GM12892 (cell line): ENCODE results near the gene PTPN20.
A peak's percentile ranks its signal among the peaks of the same experiment; 100 is the strongest.

Experiments used
- DNase-seq: peaks from one replicate; pipeline ENCODE4 v3.0.0; 2011; ENCODE audit not compliant: insufficient read length
- FAIRE-seq: peaks from 2 replicates; lab custom pipeline; 2011; peaks lifted over from hg19 to GRCh38; lab: Jason Lieb, UNC
- POLR2A ChIP-seq: IDR thresholded peaks from 2 replicates; pipeline ENCODE4 v1.6.1; 2011; ENCODE audit warnings: low read depth, low read length, control low read depth
- POLR2AphosphoS5 ChIP-seq: IDR thresholded peaks from 2 replicates; pipeline ENCODE4 v1.6.1; 2011; ENCODE audit warnings: low read depth, low read length, control low read depth
- TAF1 ChIP-seq: IDR thresholded peaks from 2 replicates; pipeline ENCODE4 v1.6.1; 2011; ENCODE audit warnings: low read depth, mild to moderate bottlenecking, control low read depth, low read length, borderline replicate concordance

PTPN20 gene

GRCh38 chr10:47023237-47024045 lies 112.2 kb downstream of the PTPN20 start:
- FAIRE-seq (peak; percentile 95), DNase-seq (no peak)
- TF ChIP-seq TAF1 (no peak), POLR2A (no peak), POLR2AphosphoS5 (no peak)

- FAIRE-seq, result no peak
- TF ChIP-seq POLR2A, result no peak
- no peak for TF ChIP-seq POLR2AphosphoS5
- no peak for DNase-seq
These were observed 112.8 kb downstream of the PTPN20 start for GRCh38 chr10:47024046-47024322.

- no peak for TF ChIP-seq POLR2A
- TF ChIP-seq POLR2AphosphoS5, result no peak
- TF ChIP-seq TAF1, result no peak
- FAIRE-seq, result peak; percentile 100
- peak; percentile 72 for DNase-seq
These were observed 113.4 kb downstream of the PTPN20 start for GRCh38 chr10:47024399-47025252.

GRCh38 chr10:47025253-47025539 lies 114.0 kb downstream of the PTPN20 start:
- FAIRE-seq (no peak), DNase-seq (no peak)
- TF ChIP-seq POLR2AphosphoS5 (no peak), POLR2A (no peak), TAF1 (no peak)

- TF ChIP-seq TAF1 (no peak), POLR2AphosphoS5 (no peak), POLR2A (no peak)
- DNase-seq (no peak), FAIRE-seq (no peak)
These were observed 114.5 kb downstream of the PTPN20 start for GRCh38 chr10:47025540-47026300.

GRCh38 chr10:47026301-47027107 lies 115.3 kb downstream of the PTPN20 start:
- FAIRE-seq (no peak), DNase-seq (no peak)
- TF ChIP-seq POLR2AphosphoS5 (no peak), POLR2A (no peak), TAF1 (no peak)

GRCh38 chr10:47027108-47027783 lies 116.0 kb downstream of the PTPN20 start:
- DNase-seq (no peak), FAIRE-seq (no peak)
- TF ChIP-seq POLR2AphosphoS5, result no peak
- TF ChIP-seq POLR2A, result no peak
- no peak for TF ChIP-seq TAF1

- TF ChIP-seq POLR2A (no peak), POLR2AphosphoS5 (no peak), TAF1 (no peak)
- DNase-seq (no peak), FAIRE-seq (no peak)
These were observed 116.6 kb downstream of the PTPN20 start for GRCh38 chr10:47027784-47028260.

GRCh38 chr10:47028466-47028865 lies 117.2 kb downstream of the PTPN20 start:
- DNase-seq, result no peak
- FAIRE-seq, result no peak
- TF ChIP-seq POLR2AphosphoS5 (no peak), POLR2A (no peak), TAF1 (no peak)
